Lower leg skin (tissue), 3 donors: ENCODE data around the gene ADGRL3.

Experiments used
- POLR2A ChIP-seq, 2 donors: fragments of 450-650 bp; IDR thresholded peaks; one replicate each; pipeline ENCODE4 v1.6.1; 2016 to 2017; ENCODE audit warnings: antibody characterized with exemption in 2 of 2, mild to moderate bottlenecking in 1 of 2, moderate library complexity in 1 of 2
- TF ChIP-seq, protein P1 (sequence below), 3 donors: fragments of 450-650 bp; IDR thresholded peaks; one replicate each; pipeline ENCODE4 v1.5.1; 2016; ENCODE audit warnings: antibody characterized with exemption in 3 of 3, mild to moderate bottlenecking in 3 of 3, moderate library complexity in 2 of 3

- TF ChIP-seq POLR2A (IDR thresholded peaks at IDR 0.05), result no peak
- TF ChIP-seq, protein P1, sequence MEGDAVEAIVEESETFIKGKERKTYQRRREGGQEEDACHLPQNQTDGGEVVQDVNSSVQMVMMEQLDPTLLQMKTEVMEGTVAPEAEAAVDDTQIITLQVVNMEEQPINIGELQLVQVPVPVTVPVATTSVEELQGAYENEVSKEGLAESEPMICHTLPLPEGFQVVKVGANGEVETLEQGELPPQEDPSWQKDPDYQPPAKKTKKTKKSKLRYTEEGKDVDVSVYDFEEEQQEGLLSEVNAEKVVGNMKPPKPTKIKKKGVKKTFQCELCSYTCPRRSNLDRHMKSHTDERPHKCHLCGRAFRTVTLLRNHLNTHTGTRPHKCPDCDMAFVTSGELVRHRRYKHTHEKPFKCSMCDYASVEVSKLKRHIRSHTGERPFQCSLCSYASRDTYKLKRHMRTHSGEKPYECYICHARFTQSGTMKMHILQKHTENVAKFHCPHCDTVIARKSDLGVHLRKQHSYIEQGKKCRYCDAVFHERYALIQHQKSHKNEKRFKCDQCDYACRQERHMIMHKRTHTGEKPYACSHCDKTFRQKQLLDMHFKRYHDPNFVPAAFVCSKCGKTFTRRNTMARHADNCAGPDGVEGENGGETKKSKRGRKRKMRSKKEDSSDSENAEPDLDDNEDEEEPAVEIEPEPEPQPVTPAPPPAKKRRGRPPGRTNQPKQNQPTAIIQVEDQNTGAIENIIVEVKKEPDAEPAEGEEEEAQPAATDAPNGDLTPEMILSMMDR (IDR thresholded peaks at IDR 0.05), result no peak
These were observed 189.5 kb downstream of the ADGRL3 start for GRCh38 chr4:61389640-61390039.
